DOHH2 (cell line): Measurements from ENCODE around the gene PITPNC1.

Experiments used
- CTCF ChIP-seq: fragments of 200-600 bp; sonication (generic); IDR thresholded peaks from one replicate; pipeline ENCODE4 v1.5.1; 2014; ENCODE audit warnings: antibody characterized with exemption, mild to moderate bottlenecking, low read depth, low read length; ENCODE audit not compliant: poor library complexity, severe bottlenecking
- EZH2phosphoT487 ChIP-seq: fragments of 200-600 bp; sonication (generic); IDR thresholded peaks from 2 replicates; pipeline ENCODE4 v1.6.1; 2017; ENCODE audit warnings: borderline replicate concordance, mild to moderate bottlenecking, antibody characterized with exemption, low read length, moderate library complexity, mixed read lengths

GRCh38 chr17:67436233-67436632 lies 59.2 kb downstream of the PITPNC1 start:
- TF ChIP-seq CTCF = no peak
- TF ChIP-seq EZH2phosphoT487 = no peak
